Activated B cell treated with CpG ODN at 0.5 μM for 24 hours (primary cell): ENCODE results near the gene DUOXA2. TPM values are rescaled to one million over a fixed set of nuclear protein-coding genes. Genes with fewer than 3 reads are reported as not detected.
"Not testable (repeated sequence)": the region's sequence is repeated elsewhere in the genome, so short reads cannot be mapped to it uniquely, and the experiment has no call there.

Experiments
- ATAC-seq: fragments of 200-7000 bp; cut with Tn5 transposase; one replicate; pipeline ENCODE4 v1.10.0; 2021; ENCODE audit warnings: low read depth, mild to moderate bottlenecking, moderate library complexity
- CTCF ChIA-PET: fragments of 350-600 bp; sonication (Branson Sonifier 250); formaldehyde crosslinking; loops from one replicate; lab custom pipeline; 2021; ENCODE audit warnings: antibody characterized with exemption; lab: Charles Lee
- POLR2A ChIA-PET: fragments of 350-600 bp; sonication (Branson Sonifier 250); formaldehyde crosslinking; loops from one replicate; lab custom pipeline; 2021; ENCODE audit warnings: antibody characterized with exemption; lab: Charles Lee
- DNase-seq: peaks from one replicate; pipeline ENCODE4 v3.0.0; 2022
- H3K27ac Mint-ChIP-seq: one replicate; pipeline ENCODE4 v1.8.0; 2020; ENCODE audit warnings: mixed read lengths
- H3K27me3 Mint-ChIP-seq: one replicate; pipeline ENCODE4 v1.8.0; 2021; ENCODE audit warnings: mixed read lengths
- H3K36me3 Mint-ChIP-seq: one replicate; pipeline ENCODE4 v1.8.0; 2021; ENCODE audit warnings: low read depth, mixed read lengths
- H3K4me1 Mint-ChIP-seq: one replicate; pipeline ENCODE4 v1.8.0; 2021; ENCODE audit warnings: mixed read lengths
- H3K4me3 Mint-ChIP-seq: one replicate; pipeline ENCODE4 v1.8.0; 2020; ENCODE audit warnings: mild to moderate bottlenecking, mixed read lengths
- H3K9me3 Mint-ChIP-seq: one replicate; pipeline ENCODE4 v1.8.0; 2020; ENCODE audit warnings: mixed read lengths
- intact Hi-C: fragments of 100-400 bp; cut with micrococcal nuclease; formaldehyde crosslinking; loops from one replicate; pipeline ENCODE4 v1.15.1; 2024
- total RNA-seq: library from RNA; stranded (reverse); gene quantifications from 2 replicates; pipeline ENCODE4 v1.2.3, GENCODE V29; 2022
- TF ChIP-seq, protein P1 (sequence below): fragments of 200-600 bp; IDR thresholded peaks from one replicate; pipeline ENCODE4 v1.8.0; 2022; ENCODE audit warnings: antibody characterized with exemption, mild to moderate bottlenecking

DUOXA2 gene
- total RNA-seq, 1 donor from 2014 or later, result not detected

DNA sequence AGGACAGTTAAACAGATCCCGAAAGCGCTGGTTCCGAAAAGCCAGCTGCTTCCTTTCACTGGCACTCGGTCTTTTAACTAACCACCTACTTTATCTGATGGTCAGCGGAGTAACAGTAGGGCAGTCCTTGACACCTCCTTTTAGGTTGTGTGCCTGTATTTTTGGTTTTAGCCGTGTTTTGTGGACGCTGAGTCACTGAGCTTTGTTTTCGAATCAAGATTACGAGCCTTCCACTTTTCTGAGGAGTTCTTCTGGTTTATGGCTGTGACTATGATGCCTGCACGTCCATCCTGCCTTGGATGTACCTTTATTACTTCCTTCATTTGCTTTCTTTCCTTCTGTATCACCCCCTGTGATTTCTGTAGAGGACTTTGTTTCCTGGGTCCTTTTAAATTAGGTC is 31.7 kb upstream of the DUOXA2 start:
- POLR2A ChIA-PET, H3K27ac Mint-ChIP-seq, H3K9me3 Mint-ChIP-seq, DNase-seq, H3K36me3 Mint-ChIP-seq, H3K4me1 Mint-ChIP-seq, H3K4me3 Mint-ChIP-seq, intact Hi-C loops, ATAC-seq: not testable (repeated sequence)
- CTCF ChIA-PET, result interaction anchor here (1.2 kb wide), 1 partner anchor 46 kb away, joined by 3 read pairs; no protein-coding TSS in a partner anchor
- H3K27me3 Mint-ChIP-seq, result peaks cover 21% of the 10 kb centered on the region

DNA sequence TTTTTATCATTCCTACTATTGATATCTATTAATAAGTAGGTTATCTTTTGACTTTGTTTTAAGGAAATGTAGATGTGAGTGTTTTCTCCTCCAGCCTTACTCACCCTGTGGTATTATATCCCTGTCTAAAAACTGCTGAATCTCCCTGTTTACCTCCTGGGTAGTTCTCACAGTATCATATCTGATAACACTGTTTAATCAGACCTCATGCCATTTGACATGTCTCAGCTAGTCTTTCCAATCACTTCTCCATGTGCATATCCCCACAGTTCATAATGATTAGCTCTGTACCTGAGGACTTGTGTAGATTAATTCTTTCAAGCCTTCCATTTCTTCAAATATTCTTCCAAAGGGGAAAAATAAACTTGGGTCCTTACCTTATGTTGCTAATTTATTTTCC is 30.9 kb upstream of the DUOXA2 start:
- H3K27ac Mint-ChIP-seq, result no peak overlapping the region
- CTCF ChIA-PET, result interaction anchor here (1.2 kb wide), 1 partner anchor 47 kb away, joined by 3 read pairs; no protein-coding TSS in a partner anchor
- H3K4me1 Mint-ChIP-seq, result no peaks in the 10 kb centered on the region

GRCh38 chr15:45084163-45084562 is 30.0 kb upstream of the DUOXA2 start:
- no peak overlapping the region for H3K4me3 Mint-ChIP-seq

More for the DNA sequence above, 30.9 kb upstream of the DUOXA2 start:
- intact Hi-C loops, result no loop called here
- TF ChIP-seq, protein P1, sequence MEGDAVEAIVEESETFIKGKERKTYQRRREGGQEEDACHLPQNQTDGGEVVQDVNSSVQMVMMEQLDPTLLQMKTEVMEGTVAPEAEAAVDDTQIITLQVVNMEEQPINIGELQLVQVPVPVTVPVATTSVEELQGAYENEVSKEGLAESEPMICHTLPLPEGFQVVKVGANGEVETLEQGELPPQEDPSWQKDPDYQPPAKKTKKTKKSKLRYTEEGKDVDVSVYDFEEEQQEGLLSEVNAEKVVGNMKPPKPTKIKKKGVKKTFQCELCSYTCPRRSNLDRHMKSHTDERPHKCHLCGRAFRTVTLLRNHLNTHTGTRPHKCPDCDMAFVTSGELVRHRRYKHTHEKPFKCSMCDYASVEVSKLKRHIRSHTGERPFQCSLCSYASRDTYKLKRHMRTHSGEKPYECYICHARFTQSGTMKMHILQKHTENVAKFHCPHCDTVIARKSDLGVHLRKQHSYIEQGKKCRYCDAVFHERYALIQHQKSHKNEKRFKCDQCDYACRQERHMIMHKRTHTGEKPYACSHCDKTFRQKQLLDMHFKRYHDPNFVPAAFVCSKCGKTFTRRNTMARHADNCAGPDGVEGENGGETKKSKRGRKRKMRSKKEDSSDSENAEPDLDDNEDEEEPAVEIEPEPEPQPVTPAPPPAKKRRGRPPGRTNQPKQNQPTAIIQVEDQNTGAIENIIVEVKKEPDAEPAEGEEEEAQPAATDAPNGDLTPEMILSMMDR, result no peak
- no peak for ATAC-seq
- Mint-ChIP-seq H3K9me3 (no peaks in the 10 kb centered on the region), H3K27me3 (peaks cover 22% of the 10 kb centered on the region), H3K36me3 (no peaks in the 10 kb centered on the region), H3K4me3 (no peak overlapping the region)
- POLR2A ChIA-PET, result no interaction called here
- DNase-seq, result no peak

GRCh38 chr15:45087513-45087912 is 26.6 kb upstream of the DUOXA2 start:
- POLR2A ChIA-PET, result no interaction called here
- CTCF ChIA-PET, result no interaction called here

More at GRCh38 chr15:45084163-45084562, 30.0 kb upstream of the DUOXA2 start:
- ATAC-seq, result no peak
- Mint-ChIP-seq H3K27ac (no peak overlapping the region), H3K36me3 (no peaks in the 10 kb centered on the region), H3K9me3 (no peaks in the 10 kb centered on the region), H3K4me1 (no peaks in the 10 kb centered on the region), H3K27me3 (peaks cover 22% of the 10 kb centered on the region)
- CTCF ChIA-PET, result no interaction called here
- intact Hi-C loops, result no loop called here
- POLR2A ChIA-PET, result no interaction called here
- no peak for DNase-seq
- TF ChIP-seq, protein P1, result no peak

GRCh38 chr15:45088801-45089711 is 25.1 kb upstream of the DUOXA2 start:
- H3K36me3 Mint-ChIP-seq, result no peaks in the 10 kb centered on the region

More at GRCh38 chr15:45087513-45087912, 26.6 kb upstream of the DUOXA2 start:
- Mint-ChIP-seq H3K36me3 (no peaks in the 10 kb centered on the region), H3K4me1 (no peaks in the 10 kb centered on the region), H3K27me3 (peaks cover 32% of the 10 kb centered on the region), H3K4me3 (no peak overlapping the region), H3K27ac (no peak overlapping the region), H3K9me3 (no peaks in the 10 kb centered on the region)
- intact Hi-C loops, result no loop called here
- TF ChIP-seq, protein P1, result no peak
- ATAC-seq (no peak), DNase-seq (no peak)

More at GRCh38 chr15:45088801-45089711, 25.1 kb upstream of the DUOXA2 start:
- H3K27me3 Mint-ChIP-seq, result peaks cover 30% of the 10 kb centered on the region
- intact Hi-C loops, result no loop called here
- H3K9me3 Mint-ChIP-seq, result no peaks in the 10 kb centered on the region
- POLR2A ChIA-PET, result interaction anchor here (0.6 kb wide), 1 partner anchor 239 kb away, joined by 11 read pairs; no protein-coding TSS in a partner anchor
- ATAC-seq, result no peak
- no peak for DNase-seq
- no peaks in the 10 kb centered on the region for H3K4me1 Mint-ChIP-seq
- no peak overlapping the region for H3K27ac Mint-ChIP-seq
- CTCF ChIA-PET, result no interaction called here
- TF ChIP-seq, protein P1, result no peak
- no peak overlapping the region for H3K4me3 Mint-ChIP-seq
